Measurements from ENCODE around the gene CSTPP1.
"Not testable (repeated sequence)": the region's sequence is repeated elsewhere in the genome, so short reads cannot be mapped to it uniquely, and the experiment has no call there.

Gene CSTPP1

GRCh38 chr11:47052576-47052975 lies 116.0 kb downstream of the CSTPP1 start:
- DNase-seq, result no peak

GRCh38 chr11:47055534-47055933 lies 119.0 kb downstream of the CSTPP1 start:
- DNase-seq, result no peak

GRCh38 chr11:47056261-47056915 lies 119.8 kb downstream of the CSTPP1 start:
- DNase-seq, result no peak

GRCh38 chr11:47057365-47057764 lies 120.8 kb downstream of the CSTPP1 start:
- DNase-seq, result no peak

- DNase-seq, result no peak
Observed at GRCh38 chr11:47060807-47061206, 124.2 kb downstream of the CSTPP1 start.

GRCh38 chr11:47061429-47062178 lies 125.0 kb downstream of the CSTPP1 start:
- no peak for DNase-seq

- no peak for DNase-seq
Observed at GRCh38 chr11:47062736-47063135, 126.2 kb downstream of the CSTPP1 start.

- DNase-seq, result no peak
Observed at GRCh38 chr11:47067401-47067800, 130.8 kb downstream of the CSTPP1 start.

- DNase-seq, result no peak
Observed at GRCh38 chr11:47070769-47071168, 134.2 kb downstream of the CSTPP1 start.

GRCh38 chr11:47071341-47071740 lies 134.8 kb downstream of the CSTPP1 start:
- DNase-seq, result no peak

- no peak for DNase-seq
Observed at GRCh38 chr11:47071791-47072261, 135.3 kb downstream of the CSTPP1 start.

GRCh38 chr11:47078751-47079521 lies 142.4 kb downstream of the CSTPP1 start:
- DNase-seq, result no peak

GRCh38 chr11:47080775-47081174 lies 144.2 kb downstream of the CSTPP1 start:
- not testable (repeated sequence) for DNase-seq

GRCh38 chr11:47083913-47084312 lies 147.4 kb downstream of the CSTPP1 start:
- DNase-seq, result no peak

GRCh38 chr11:47087801-47088200 lies 151.2 kb downstream of the CSTPP1 start:
- no peak for DNase-seq

GRCh38 chr11:47093541-47093940 lies 157.0 kb downstream of the CSTPP1 start:
- DNase-seq, result no peak

- not testable (repeated sequence) for DNase-seq
Observed at GRCh38 chr11:47096871-47097270, 160.3 kb downstream of the CSTPP1 start.

- not testable (repeated sequence) for DNase-seq
Observed at GRCh38 chr11:47098223-47098622, 161.7 kb downstream of the CSTPP1 start.

- no peak for DNase-seq
Observed at GRCh38 chr11:47099214-47099917, 162.8 kb downstream of the CSTPP1 start.

- DNase-seq, result no peak
Observed at GRCh38 chr11:47099918-47100315, 163.4 kb downstream of the CSTPP1 start.

- DNase-seq, result no peak
Observed at GRCh38 chr11:47101406-47101805, 164.8 kb downstream of the CSTPP1 start.

- no peak for DNase-seq
Observed at GRCh38 chr11:47104261-47104950, 167.8 kb downstream of the CSTPP1 start.
